Keratinocyte (primary cell): ENCODE measurements around the gene LENG1. TPM values are rescaled to one million over a fixed set of nuclear protein-coding genes. Genes with fewer than 3 reads are reported as not detected.
A peak's percentile ranks its signal among the peaks of the same experiment; 100 is the strongest.

Experiments used
- DNase-seq: peaks from one replicate; pipeline ENCODE4 v3.0.0-alpha.2; 2011; ENCODE audit warnings: low read depth, missing footprints, low spot score
- FAIRE-seq: peaks from 2 replicates; lab custom pipeline; 2011; peaks lifted over from hg19 to GRCh38; lab: Jason Lieb, UNC
- H2AFZ ChIP-seq: 2 replicates; pipeline ENCODE4 v1.6.0; 2012; ENCODE audit warnings: low read length, control low read depth, inconsistent platforms; ENCODE audit not compliant: control insufficient read depth
- H3K27ac ChIP-seq: 2 replicates; pipeline ENCODE4 v1.5.1; 2011; ENCODE audit warnings: low read length; ENCODE audit not compliant: control insufficient read depth, insufficient read depth
- H3K27me3 ChIP-seq: 3 replicates; pipeline ENCODE4 v1.6.0; 2011; ENCODE audit warnings: low read length; ENCODE audit not compliant: control insufficient read depth, insufficient read depth; ENCODE audit errors: extremely low read depth
- H3K36me3 ChIP-seq, 2 experiments: 2 replicates in 1 of 2; 3 replicates in 1 of 2; pipeline ENCODE4 v1.5.1; 2011; ENCODE audit warnings: low read length in 2 of 2, mild to moderate bottlenecking in 1 of 2; ENCODE audit not compliant: control insufficient read depth in 2 of 2, insufficient read depth in 2 of 2; ENCODE audit errors: extremely low read depth in 1 of 2
- H3K4me1 ChIP-seq: 3 replicates; pipeline ENCODE4 v1.5.1; 2011; ENCODE audit warnings: low read length; ENCODE audit not compliant: control insufficient read depth, insufficient read depth; ENCODE audit errors: extremely low read depth
- H3K4me2 ChIP-seq: 3 replicates; pipeline ENCODE4 v1.6.0; 2011; ENCODE audit warnings: low read depth, low read length; ENCODE audit not compliant: control insufficient read depth, insufficient read depth; ENCODE audit errors: extremely low read depth
- H3K4me3 ChIP-seq, 3 experiments: fragments of 200-600 bp in 1 of 3; sonication (generic) in 1 of 3; 2 replicates in 2 of 3; 3 replicates in 1 of 3; pipeline ENCODE4 v1.5.1; 2011 to 2016; ENCODE audit warnings: low read length in 3 of 3, mild to moderate bottlenecking in 3 of 3, control low read depth in 2 of 3, inconsistent platforms in 1 of 3, low read depth in 1 of 3, mixed read lengths in 1 of 3, mixed run types in 1 of 3, moderate library complexity in 1 of 3; ENCODE audit not compliant: control insufficient read depth in 2 of 3, insufficient read depth in 2 of 3; ENCODE audit errors: extremely low read depth in 1 of 3
- H3K79me2 ChIP-seq: 2 replicates; pipeline ENCODE4 v1.6.0; 2012; ENCODE audit warnings: low read length; ENCODE audit not compliant: control insufficient read depth, insufficient read depth
- H3K9ac ChIP-seq: 3 replicates; pipeline ENCODE4 v1.6.0; 2011; ENCODE audit warnings: low read length; ENCODE audit not compliant: control insufficient read depth, insufficient read depth; ENCODE audit errors: extremely low read depth
- H3K9me1 ChIP-seq: 3 replicates; pipeline ENCODE4 v1.6.0; 2011; ENCODE audit warnings: low read length; ENCODE audit not compliant: control insufficient read depth, insufficient read depth; ENCODE audit errors: extremely low read depth
- H3K9me3 ChIP-seq: 2 replicates; pipeline ENCODE4 v1.5.1; 2012; ENCODE audit warnings: low read depth, low read length; ENCODE audit not compliant: control insufficient read depth
- H4K20me1 ChIP-seq: 3 replicates; pipeline ENCODE4 v1.6.0; 2011; ENCODE audit warnings: low read length; ENCODE audit not compliant: control insufficient read depth, insufficient read depth; ENCODE audit errors: extremely low read depth
- EZH2 ChIP-seq: IDR thresholded peaks from one replicate; pipeline ENCODE4 v1.6.1; 2012; ENCODE audit warnings: inconsistent platforms, mild to moderate bottlenecking, low read length, moderate library complexity
- dilution Hi-C: fragments of 300-500 bp; cut with MboI; formaldehyde crosslinking; loops from one replicate; pipeline ENCODE4 v1.7.0; 2020; ENCODE audit warnings: low sequenced_read_pairs; ENCODE audit not compliant: extremely low pct_ligation_motif_present
- polyA plus RNA-seq, 5 experiments: library from polyadenylated mRNA; depleted of rRNA in 3 of 5; stranded (reverse) in 3 of 5; stranded (forward) in 1 of 5; unstranded in 1 of 5; fragments of >200 nt; gene quantifications; 1 replicate in 1 of 5; 2 replicates in 3 of 5; 3 replicates in 1 of 5; pipeline versions ENCODE4 v1.2.1 to v1.2.3, GENCODE V29; 2011 to 2012; ENCODE audit warnings: missing spikeins in 2 of 5, low read depth in 1 of 5, low replicate concordance in 1 of 5
- TF ChIP-seq, protein P1 (sequence below), 3 experiments: IDR thresholded peaks in 1 of 3; conservative IDR thresholded peaks in 1 of 3; optimal IDR thresholded peaks in 1 of 3; 2 replicates in 2 of 3; 3 replicates in 1 of 3; pipeline versions ENCODE3 to v1.5.1; 2011; ENCODE audit warnings: low read length in 3 of 3, mild to moderate bottlenecking in 3 of 3, moderate library complexity in 2 of 3, control low read depth in 1 of 3, inconsistent platforms in 1 of 3; ENCODE audit not compliant: insufficient read depth in 2 of 3; ENCODE audit errors: extremely low read depth in 1 of 3

The LENG1 gene
- polyA plus RNA-seq, 1 donor (not counting 4 experiments of a cell fraction or from before 2014, with no cell fraction given), result 3.4 TPM

DNA sequence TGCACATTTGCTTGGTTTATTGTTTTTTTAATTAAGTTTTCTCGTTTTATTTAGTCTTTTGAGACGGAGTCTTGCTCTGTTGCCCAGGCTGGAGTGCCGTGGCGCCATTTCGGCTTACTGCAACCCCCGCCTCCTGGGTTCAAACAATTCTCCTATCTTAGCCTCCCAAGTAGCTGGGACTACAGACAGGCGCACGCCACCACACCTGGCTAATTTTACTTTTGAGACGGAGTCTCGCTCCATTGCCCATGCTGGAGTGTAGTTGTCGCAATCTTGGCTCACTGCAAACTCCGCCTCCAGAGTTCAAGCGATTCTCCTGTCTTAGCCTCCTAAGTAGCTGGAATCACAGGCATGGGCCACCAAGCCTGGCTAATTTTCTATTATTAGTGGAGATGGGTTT lies 42.5 kb upstream of the LENG1 start:
- DNase-seq, result no peak
- TF ChIP-seq, protein P1, sequence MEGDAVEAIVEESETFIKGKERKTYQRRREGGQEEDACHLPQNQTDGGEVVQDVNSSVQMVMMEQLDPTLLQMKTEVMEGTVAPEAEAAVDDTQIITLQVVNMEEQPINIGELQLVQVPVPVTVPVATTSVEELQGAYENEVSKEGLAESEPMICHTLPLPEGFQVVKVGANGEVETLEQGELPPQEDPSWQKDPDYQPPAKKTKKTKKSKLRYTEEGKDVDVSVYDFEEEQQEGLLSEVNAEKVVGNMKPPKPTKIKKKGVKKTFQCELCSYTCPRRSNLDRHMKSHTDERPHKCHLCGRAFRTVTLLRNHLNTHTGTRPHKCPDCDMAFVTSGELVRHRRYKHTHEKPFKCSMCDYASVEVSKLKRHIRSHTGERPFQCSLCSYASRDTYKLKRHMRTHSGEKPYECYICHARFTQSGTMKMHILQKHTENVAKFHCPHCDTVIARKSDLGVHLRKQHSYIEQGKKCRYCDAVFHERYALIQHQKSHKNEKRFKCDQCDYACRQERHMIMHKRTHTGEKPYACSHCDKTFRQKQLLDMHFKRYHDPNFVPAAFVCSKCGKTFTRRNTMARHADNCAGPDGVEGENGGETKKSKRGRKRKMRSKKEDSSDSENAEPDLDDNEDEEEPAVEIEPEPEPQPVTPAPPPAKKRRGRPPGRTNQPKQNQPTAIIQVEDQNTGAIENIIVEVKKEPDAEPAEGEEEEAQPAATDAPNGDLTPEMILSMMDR (optimal IDR thresholded peaks at IDR 0.05 in 1 of 3, IDR thresholded peaks at IDR 0.05 in 1 of 3, conservative IDR thresholded peaks at IDR 0.05 in 1 of 3; ENCODE audit: extremely low read depth in 1 of 3, insufficient read depth in 2 of 3, low read length in 3 of 3), result no peak
- TF ChIP-seq EZH2, result no peak
- peak overlapping the region; percentile 94 for H3K9ac ChIP-seq
- no peaks in the 10 kb centered on the region for H3K27me3 ChIP-seq
- peaks cover 62% of the 10 kb centered on the region for H3K79me2 ChIP-seq
- peaks cover 2% of the 10 kb centered on the region for H3K9me1 ChIP-seq
- H4K20me1 ChIP-seq, result peaks cover 59% of the 10 kb centered on the region
- dilution Hi-C loops, result no loop called here
- H2AFZ ChIP-seq, result no peak overlapping the region
- FAIRE-seq, result no peak
- peak overlapping the region; percentile 98 for H3K4me2 ChIP-seq
- peaks cover 29% of the 10 kb centered on the region for H3K4me1 ChIP-seq
- H3K27ac ChIP-seq, result peak overlapping the region; percentile 94
- peaks cover 36 to 53% of the 10 kb centered on the region in 2 experiments for H3K36me3 ChIP-seq
- peak overlapping the region; percentile 70 to 92 (median 92) for H3K4me3 ChIP-seq
- H3K9me3 ChIP-seq, result no peaks in the 10 kb centered on the region

DNA sequence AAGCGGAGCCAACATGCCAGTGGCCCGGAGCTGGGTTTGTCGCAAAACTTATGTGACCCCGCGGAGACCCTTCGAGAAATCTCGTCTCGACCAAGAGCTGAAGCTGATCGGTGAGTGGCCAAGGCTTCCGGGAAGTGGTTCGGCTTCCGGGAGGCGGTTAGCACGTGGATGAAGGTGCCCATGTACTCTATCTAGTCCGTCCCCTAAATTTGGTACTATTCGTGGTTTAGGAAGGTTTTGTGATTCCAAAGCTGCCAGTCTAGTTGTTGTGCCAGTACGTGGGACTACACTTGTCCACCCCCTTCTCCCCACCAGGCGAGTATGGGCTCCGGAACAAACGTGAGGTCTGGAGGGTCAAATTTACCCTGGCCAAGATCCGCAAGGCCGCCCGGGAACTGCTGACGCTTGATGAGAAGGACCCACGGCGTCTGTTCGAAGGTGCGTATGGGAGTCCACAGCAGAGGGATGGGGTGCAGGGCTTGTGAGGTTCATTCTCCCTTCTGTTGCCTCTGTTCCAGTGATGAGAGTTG lies 41.7 kb upstream of the LENG1 start:
- peaks cover 33% of the 10 kb centered on the region for H3K4me1 ChIP-seq
- peak overlapping the region; percentile 94 for H3K9ac ChIP-seq
- TF ChIP-seq, protein P1 (optimal IDR thresholded peaks at IDR 0.05 in 1 of 3, IDR thresholded peaks at IDR 0.05 in 1 of 3, conservative IDR thresholded peaks at IDR 0.05 in 1 of 3; ENCODE audit: extremely low read depth in 1 of 3, insufficient read depth in 2 of 3, low read length in 3 of 3), result no peak
- TF ChIP-seq EZH2, result no peak
- H3K27me3 ChIP-seq, result no peaks in the 10 kb centered on the region
- peak overlapping the region; percentile 94 for H3K27ac ChIP-seq
- DNase-seq, result no peak
- H3K9me1 ChIP-seq, result peaks cover 2% of the 10 kb centered on the region
- no peaks in the 10 kb centered on the region for H3K9me3 ChIP-seq
- H3K36me3 ChIP-seq, result peaks cover 29 to 46% of the 10 kb centered on the region in 2 experiments
- dilution Hi-C loops, result no loop called here
- H3K4me2 ChIP-seq, result peak overlapping the region; percentile 98
- peaks cover 52% of the 10 kb centered on the region for H4K20me1 ChIP-seq
- no peak for FAIRE-seq
- H3K79me2 ChIP-seq, result peaks cover 56% of the 10 kb centered on the region
- peak overlapping the region; percentile 70 to 92 (median 92) for H3K4me3 ChIP-seq
- H2AFZ ChIP-seq, result no peak overlapping the region
